ENCODE results near the gene SOX6.

SOX6 gene

GRCh38 chr11:16335236-16335962 is 20.9 kb downstream of the SOX6 start:
- Histone ChIP-seq H2AFZ (ENCODE audit: low read length) (no peak overlapping the region), H3K79me2 (ENCODE audit: insufficient read depth, low read length) (no peaks in the 10 kb centered on the region), H3K4me2 (ENCODE audit: low read depth, low read length, poor library complexity, severe bottlenecking) (no peak overlapping the region), H3F3A (ENCODE audit: low read depth) (no peaks in the 10 kb centered on the region), H3K9me3 (ENCODE audit: insufficient read depth, low read depth, low read length) (no peaks in the 10 kb centered on the region), H3K4me1 (ENCODE audit: insufficient read depth, low read length, poor library complexity, severe bottlenecking) (peaks cover 25% of the 10 kb centered on the region), H3K9ac (ENCODE audit: low read depth, low read length, poor library complexity, severe bottlenecking) (no peak overlapping the region), H4K20me1 (ENCODE audit: insufficient read depth, low read length, poor library complexity, severe bottlenecking) (no peaks in the 10 kb centered on the region), H3K4me3 (ENCODE audit: low read length, poor library complexity, severe bottlenecking) (no peak overlapping the region), H3K27me3 (ENCODE audit: insufficient read depth, low read length, poor library complexity, severe bottlenecking) (no peaks in the 10 kb centered on the region), H3K36me3 (ENCODE audit: insufficient read depth, low read length) (no peaks in the 10 kb centered on the region), H3K9me2 (replicated peaks; ENCODE audit: low read depth, low read length) (no peaks in the 10 kb centered on the region)
- TF ChIP-seq CTCF (conservative IDR thresholded peaks at IDR 0.05; ENCODE audit: low read length) (no peak), EZH2phosphoT487 (IDR thresholded peaks at IDR 0.05; ENCODE audit: borderline replicate concordance) (no peak)

GRCh38 chr11:16326679-16327297 is 29.6 kb downstream of the SOX6 start:
- H3K36me3 ChIP-seq (ENCODE audit: insufficient read depth, low read length) = no peaks in the 10 kb centered on the region
- no peaks in the 10 kb centered on the region for H3K27me3 ChIP-seq (ENCODE audit: insufficient read depth, low read length, poor library complexity, severe bottlenecking)
- H3K4me2 ChIP-seq (ENCODE audit: low read depth, low read length, poor library complexity, severe bottlenecking) = no peak overlapping the region
- no peaks in the 10 kb centered on the region for H3F3A ChIP-seq (ENCODE audit: low read depth)
- H4K20me1 ChIP-seq (ENCODE audit: insufficient read depth, low read length, poor library complexity, severe bottlenecking) = no peaks in the 10 kb centered on the region
- H3K4me3 ChIP-seq (ENCODE audit: low read length, poor library complexity, severe bottlenecking) = no peak overlapping the region
- no peaks in the 10 kb centered on the region for H3K9me3 ChIP-seq (ENCODE audit: insufficient read depth, low read depth, low read length)
- no peaks in the 10 kb centered on the region for H3K9me2 ChIP-seq (replicated peaks; ENCODE audit: low read depth, low read length)
- no peaks in the 10 kb centered on the region for H3K79me2 ChIP-seq (ENCODE audit: insufficient read depth, low read length)
- no peak overlapping the region for H2AFZ ChIP-seq (ENCODE audit: low read length)
- H3K4me1 ChIP-seq (ENCODE audit: insufficient read depth, low read length, poor library complexity, severe bottlenecking) = no peaks in the 10 kb centered on the region
- TF ChIP-seq EZH2phosphoT487 (IDR thresholded peaks at IDR 0.05; ENCODE audit: borderline replicate concordance) (no peak), CTCF (conservative IDR thresholded peaks at IDR 0.05; ENCODE audit: low read length) (no peak)
- H3K9ac ChIP-seq (ENCODE audit: low read depth, low read length, poor library complexity, severe bottlenecking) = no peak overlapping the region

GRCh38 chr11:16322190-16322589 is 34.2 kb downstream of the SOX6 start:
- Histone ChIP-seq H3K36me3 (ENCODE audit: insufficient read depth, low read length) (no peaks in the 10 kb centered on the region), H3K9me2 (replicated peaks; ENCODE audit: low read depth, low read length) (no peaks in the 10 kb centered on the region), H3K4me2 (ENCODE audit: low read depth, low read length, poor library complexity, severe bottlenecking) (no peak overlapping the region), H3F3A (ENCODE audit: low read depth) (no peaks in the 10 kb centered on the region), H4K20me1 (ENCODE audit: insufficient read depth, low read length, poor library complexity, severe bottlenecking) (no peaks in the 10 kb centered on the region), H3K9ac (ENCODE audit: low read depth, low read length, poor library complexity, severe bottlenecking) (no peak overlapping the region), H3K79me2 (ENCODE audit: insufficient read depth, low read length) (no peaks in the 10 kb centered on the region), H3K27me3 (ENCODE audit: insufficient read depth, low read length, poor library complexity, severe bottlenecking) (no peaks in the 10 kb centered on the region), H3K9me3 (ENCODE audit: insufficient read depth, low read depth, low read length) (no peaks in the 10 kb centered on the region), H3K4me1 (ENCODE audit: insufficient read depth, low read length, poor library complexity, severe bottlenecking) (no peaks in the 10 kb centered on the region), H2AFZ (ENCODE audit: low read length) (no peak overlapping the region), H3K4me3 (ENCODE audit: low read length, poor library complexity, severe bottlenecking) (no peak overlapping the region)
- TF ChIP-seq CTCF (conservative IDR thresholded peaks at IDR 0.05; ENCODE audit: low read length) = no peak
- TF ChIP-seq EZH2phosphoT487 (IDR thresholded peaks at IDR 0.05; ENCODE audit: borderline replicate concordance) = no peak

Data from Loucy (cell line).